GM18526 (cell line): ENCODE measurements around the gene IFT81.

Experiments
- POLR2A ChIP-seq: IDR thresholded peaks from 3 replicates; pipeline ENCODE4 v1.6.1; 2011; ENCODE audit not compliant: insufficient read length; ENCODE audit errors: extremely low read depth

Gene IFT81

GRCh38 chr12:110200124-110200417, 75.9 kb downstream of the IFT81 start:
- no peak for TF ChIP-seq POLR2A

GRCh38 chr12:110201995-110202394, 77.8 kb downstream of the IFT81 start:
- no peak for TF ChIP-seq POLR2A

- no peak for TF ChIP-seq POLR2A
These were observed 79.4 kb downstream of the IFT81 start for GRCh38 chr12:110203546-110203945.

- TF ChIP-seq POLR2A = no peak
These were observed 81.8 kb downstream of the IFT81 start for GRCh38 chr12:110205931-110206330.

- no peak for TF ChIP-seq POLR2A
These were observed 94.0 kb downstream of the IFT81 start for GRCh38 chr12:110217996-110218674.

- no peak for TF ChIP-seq POLR2A
These were observed 97.9 kb downstream of the IFT81 start for GRCh38 chr12:110222027-110222426.

GRCh38 chr12:110222433-110222832, 98.3 kb downstream of the IFT81 start:
- TF ChIP-seq POLR2A = no peak

GRCh38 chr12:110223777-110224378, 99.7 kb downstream of the IFT81 start:
- TF ChIP-seq POLR2A = no peak

GRCh38 chr12:110224379-110225304, 100.5 kb downstream of the IFT81 start:
- TF ChIP-seq POLR2A = no peak

- no peak for TF ChIP-seq POLR2A
These were observed 103.0 kb downstream of the IFT81 start for GRCh38 chr12:110227138-110227537.

- no peak for TF ChIP-seq POLR2A
These were observed 104.6 kb downstream of the IFT81 start for GRCh38 chr12:110228756-110229155.

- TF ChIP-seq POLR2A = no peak
These were observed 105.3 kb downstream of the IFT81 start for GRCh38 chr12:110229409-110229808.

- no peak for TF ChIP-seq POLR2A
These were observed 106.5 kb downstream of the IFT81 start for GRCh38 chr12:110230655-110231054.

GRCh38 chr12:110233212-110233903, 109.2 kb downstream of the IFT81 start:
- no peak for TF ChIP-seq POLR2A

GRCh38 chr12:110234331-110234751, 110.2 kb downstream of the IFT81 start:
- no peak for TF ChIP-seq POLR2A
